Activated CD4-positive, alpha-beta T cell treated with anti-CD3 and anti-CD28 coated beads for 48 hours (primary cell): ENCODE results near the gene IGSF10.

Experiments
- DNase-seq: peaks from one replicate; pipeline ENCODE4 v3.0.0-alpha.2; 2020

IGSF10 gene

DNA sequence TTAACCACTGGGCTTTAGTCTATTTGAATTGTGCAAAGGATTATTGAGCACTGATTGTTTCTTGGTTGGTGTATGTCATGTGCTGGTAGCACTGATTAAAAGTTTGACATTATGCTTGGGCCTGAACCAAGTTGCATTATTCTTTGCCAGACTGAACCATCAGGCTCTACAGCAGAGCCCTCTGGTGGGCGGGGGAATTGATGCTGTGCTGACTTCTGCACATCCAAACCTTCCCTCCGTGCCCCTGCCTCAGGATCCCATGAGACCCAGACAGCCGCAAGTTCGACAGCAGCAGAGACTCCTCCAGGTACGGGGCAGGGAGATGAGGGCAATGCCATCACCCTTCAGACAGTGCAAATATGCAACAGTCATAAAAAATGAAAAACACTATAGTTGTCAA lies 47.9 kb downstream of the IGSF10 start:
- no peak for DNase-seq
